ENCODE data around the gene ZMYM2.
A peak's percentile ranks its signal among the peaks of the same experiment; 100 is the strongest.

Gene ZMYM2

GRCh38 chr13:20116213-20116612 lies 157.7 kb downstream of the ZMYM2 start:
- TF ChIP-seq CTCF (IDR thresholded peaks at IDR 0.05; ENCODE audit: insufficient read depth, low read length, missing control alignments), result no peak
- no peak overlapping the region for H3K4me3 ChIP-seq (ENCODE audit: low read depth, low read length)
- ChIA-PET POLR2A (no interaction called here), CTCF (interaction anchor here (1.5 kb wide), 1 partner anchor 12 kb away, joined by 4 read pairs; no protein-coding TSS in a partner anchor)
- DNase-seq (ENCODE audit: low read depth, low spot score), result no peak

GRCh38 chr13:20118268-20119140 lies 160.0 kb downstream of the ZMYM2 start:
- ChIA-PET POLR2A (interaction anchor here (0.9 kb wide), 1 partner anchor 9 kb away, joined by 4 read pairs; no protein-coding TSS in a partner anchor), CTCF (interaction anchor here (0.9 to 2.6 kb wide), 5 partner anchors 10 to 134 kb away, joined by 3 to 8 read pairs (median 4); no protein-coding TSS in a partner anchor)
- TF ChIP-seq CTCF (IDR thresholded peaks at IDR 0.05; ENCODE audit: insufficient read depth, low read length, missing control alignments), result no peak
- DNase-seq (ENCODE audit: low read depth, low spot score), result no peak
- H3K4me3 ChIP-seq (ENCODE audit: low read depth, low read length), result peak overlapping the region; percentile 54

- ChIA-PET POLR2A (no interaction called here), CTCF (interaction anchor here (1.0 to 2.6 kb wide), 2 partner anchors 8 to 135 kb away, joined by 3 to 8 read pairs; no protein-coding TSS in a partner anchor)
- DNase-seq (ENCODE audit: low read depth, low spot score), result no peak
- no peak overlapping the region; the same call in 1 of the 2 replicates for H3K4me3 ChIP-seq (ENCODE audit: low read depth, low read length)
- no peak for TF ChIP-seq CTCF (IDR thresholded peaks at IDR 0.05; ENCODE audit: insufficient read depth, low read length, missing control alignments)
Observed at GRCh38 chr13:20119960-20120359, 161.4 kb downstream of the ZMYM2 start.

- no peak for TF ChIP-seq CTCF (IDR thresholded peaks at IDR 0.05; ENCODE audit: insufficient read depth, low read length, missing control alignments)
- POLR2A ChIA-PET, result no interaction called here
- DNase-seq (ENCODE audit: low read depth, low spot score), result no peak
- CTCF ChIA-PET, result no interaction called here
- peak overlapping the region; percentile 44; the same call in 1 of the 2 replicates for H3K4me3 ChIP-seq (ENCODE audit: low read depth, low read length)
Observed at GRCh38 chr13:20121159-20121525, 162.6 kb downstream of the ZMYM2 start.

- no peak for TF ChIP-seq CTCF (IDR thresholded peaks at IDR 0.05; ENCODE audit: insufficient read depth, low read length, missing control alignments)
- POLR2A ChIA-PET, result no interaction called here
- H3K4me3 ChIP-seq (ENCODE audit: low read depth, low read length), result no peak overlapping the region
- CTCF ChIA-PET, result no interaction called here
- DNase-seq (ENCODE audit: low read depth, low spot score), result no peak
Observed at GRCh38 chr13:20124303-20124702, 165.8 kb downstream of the ZMYM2 start.

- CTCF ChIA-PET, result interaction anchor here (1.0 kb wide), 1 partner anchor 16 kb away, joined by 3 read pairs; no protein-coding TSS in a partner anchor
- no peak for DNase-seq (ENCODE audit: low read depth, low spot score)
- POLR2A ChIA-PET, result no interaction called here
- no peak overlapping the region for H3K4me3 ChIP-seq (ENCODE audit: low read depth, low read length)
- no peak for TF ChIP-seq CTCF (IDR thresholded peaks at IDR 0.05; ENCODE audit: insufficient read depth, low read length, missing control alignments)
Observed at GRCh38 chr13:20125129-20125782, 166.7 kb downstream of the ZMYM2 start.
